Measurements from ENCODE around the gene VAC14.

DNA sequence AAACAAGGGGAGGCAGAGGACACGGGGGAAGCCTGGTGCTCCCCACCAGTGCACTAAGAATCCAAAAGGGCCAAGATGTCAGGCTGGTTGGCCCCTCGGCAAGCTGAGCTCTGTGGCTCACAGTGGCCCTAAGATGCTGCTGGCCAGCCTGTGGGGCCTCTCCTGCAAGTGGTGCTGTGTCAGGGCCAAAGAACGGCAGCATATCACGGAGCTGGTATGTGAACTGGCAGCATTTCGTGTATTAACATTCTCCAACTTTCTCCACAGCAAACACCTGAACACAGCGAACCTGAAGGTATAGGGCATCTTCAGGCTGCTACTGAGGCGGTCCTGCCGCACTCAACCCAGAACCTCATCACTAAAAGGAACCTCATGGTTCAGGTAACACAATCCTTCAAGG is 34.8 kb downstream of the VAC14 start:
- TF ChIP-seq, protein P1, sequence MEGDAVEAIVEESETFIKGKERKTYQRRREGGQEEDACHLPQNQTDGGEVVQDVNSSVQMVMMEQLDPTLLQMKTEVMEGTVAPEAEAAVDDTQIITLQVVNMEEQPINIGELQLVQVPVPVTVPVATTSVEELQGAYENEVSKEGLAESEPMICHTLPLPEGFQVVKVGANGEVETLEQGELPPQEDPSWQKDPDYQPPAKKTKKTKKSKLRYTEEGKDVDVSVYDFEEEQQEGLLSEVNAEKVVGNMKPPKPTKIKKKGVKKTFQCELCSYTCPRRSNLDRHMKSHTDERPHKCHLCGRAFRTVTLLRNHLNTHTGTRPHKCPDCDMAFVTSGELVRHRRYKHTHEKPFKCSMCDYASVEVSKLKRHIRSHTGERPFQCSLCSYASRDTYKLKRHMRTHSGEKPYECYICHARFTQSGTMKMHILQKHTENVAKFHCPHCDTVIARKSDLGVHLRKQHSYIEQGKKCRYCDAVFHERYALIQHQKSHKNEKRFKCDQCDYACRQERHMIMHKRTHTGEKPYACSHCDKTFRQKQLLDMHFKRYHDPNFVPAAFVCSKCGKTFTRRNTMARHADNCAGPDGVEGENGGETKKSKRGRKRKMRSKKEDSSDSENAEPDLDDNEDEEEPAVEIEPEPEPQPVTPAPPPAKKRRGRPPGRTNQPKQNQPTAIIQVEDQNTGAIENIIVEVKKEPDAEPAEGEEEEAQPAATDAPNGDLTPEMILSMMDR (IDR thresholded peaks at IDR 0.05) = no peak
- no peak for TF ChIP-seq POLR2A (IDR thresholded peaks at IDR 0.05)

All from esophagus squamous epithelium (tissue), 4 donors.